Measurements from ENCODE around the gene RERG. TPM values are rescaled to one million over a fixed set of nuclear protein-coding genes. Genes with fewer than 3 reads are reported as not detected.

RERG gene
- total RNA-seq, 1 donor: not detected

DNA sequence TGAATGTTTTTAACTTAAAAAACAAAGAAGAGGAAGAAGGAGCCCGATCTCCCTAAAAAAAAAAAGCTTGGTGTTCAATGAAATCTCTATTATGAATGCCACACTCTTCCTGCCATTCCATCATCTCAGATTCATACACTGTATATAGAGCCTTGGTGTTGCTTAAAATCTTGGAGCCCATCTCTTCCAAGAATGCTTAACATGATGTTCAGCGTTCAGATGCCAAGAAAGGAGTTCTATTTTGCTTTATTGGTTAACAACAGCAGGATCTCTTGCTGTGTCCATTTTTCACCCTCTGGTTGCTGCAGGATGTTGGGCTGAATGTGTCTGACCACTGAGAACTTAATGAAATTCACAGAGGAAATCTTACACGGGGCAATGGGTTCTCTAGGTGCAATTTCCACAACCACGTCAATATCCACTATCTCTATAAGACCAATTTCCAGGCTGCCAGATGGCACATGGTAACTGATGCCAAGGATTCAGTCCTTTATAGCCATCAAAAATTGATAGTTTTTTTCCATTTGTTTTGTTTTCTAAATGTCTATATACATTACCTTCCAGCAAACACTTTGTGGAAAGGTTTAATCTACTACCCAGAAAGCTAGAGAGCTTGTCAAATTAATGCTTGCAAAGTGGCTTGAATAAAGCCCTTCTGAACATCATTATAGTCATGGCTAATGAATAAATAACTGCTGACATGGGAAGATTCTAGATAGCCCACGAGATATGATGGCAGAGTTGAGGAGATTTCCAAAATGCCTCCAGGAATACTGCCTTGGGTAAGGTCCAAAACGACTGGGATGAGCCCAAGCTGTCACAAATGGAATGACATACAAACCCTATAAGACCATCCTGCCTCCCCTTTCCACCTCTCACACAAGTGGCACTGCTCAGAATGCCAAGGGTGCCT is 26.5 kb downstream of the RERG start:
- H3K4me3 ChIP-seq (ENCODE audit: low read depth, low read length): no peak overlapping the region
- DNase-seq (ENCODE audit: low read depth): no peak
- TF ChIP-seq, protein P1, sequence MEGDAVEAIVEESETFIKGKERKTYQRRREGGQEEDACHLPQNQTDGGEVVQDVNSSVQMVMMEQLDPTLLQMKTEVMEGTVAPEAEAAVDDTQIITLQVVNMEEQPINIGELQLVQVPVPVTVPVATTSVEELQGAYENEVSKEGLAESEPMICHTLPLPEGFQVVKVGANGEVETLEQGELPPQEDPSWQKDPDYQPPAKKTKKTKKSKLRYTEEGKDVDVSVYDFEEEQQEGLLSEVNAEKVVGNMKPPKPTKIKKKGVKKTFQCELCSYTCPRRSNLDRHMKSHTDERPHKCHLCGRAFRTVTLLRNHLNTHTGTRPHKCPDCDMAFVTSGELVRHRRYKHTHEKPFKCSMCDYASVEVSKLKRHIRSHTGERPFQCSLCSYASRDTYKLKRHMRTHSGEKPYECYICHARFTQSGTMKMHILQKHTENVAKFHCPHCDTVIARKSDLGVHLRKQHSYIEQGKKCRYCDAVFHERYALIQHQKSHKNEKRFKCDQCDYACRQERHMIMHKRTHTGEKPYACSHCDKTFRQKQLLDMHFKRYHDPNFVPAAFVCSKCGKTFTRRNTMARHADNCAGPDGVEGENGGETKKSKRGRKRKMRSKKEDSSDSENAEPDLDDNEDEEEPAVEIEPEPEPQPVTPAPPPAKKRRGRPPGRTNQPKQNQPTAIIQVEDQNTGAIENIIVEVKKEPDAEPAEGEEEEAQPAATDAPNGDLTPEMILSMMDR (IDR thresholded peaks at IDR 0.05; ENCODE audit: insufficient read depth, low read length): no peak

DNA sequence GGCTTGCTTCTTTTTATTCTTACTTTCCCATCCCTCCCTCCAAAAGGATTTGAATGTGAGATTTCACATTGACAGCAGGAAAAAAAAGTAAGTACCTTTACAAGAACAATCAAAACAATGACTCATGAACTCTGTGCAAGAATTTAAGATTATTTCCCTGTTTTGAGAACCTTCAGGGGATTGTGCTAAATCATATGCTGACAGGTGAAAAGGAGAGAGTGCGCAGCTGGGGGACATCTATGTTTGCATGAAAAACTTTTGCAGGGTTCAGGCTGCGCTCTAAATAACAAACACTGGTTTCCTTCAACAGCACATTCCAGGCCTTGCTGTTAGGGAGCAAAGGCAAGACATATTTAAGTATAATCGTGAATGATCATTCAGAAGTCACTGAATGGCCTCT is 27.3 kb downstream of the RERG start:
- DNase-seq (ENCODE audit: low read depth): no peak
- H3K4me3 ChIP-seq (ENCODE audit: low read depth, low read length): no peak overlapping the region
- TF ChIP-seq, protein P1 (IDR thresholded peaks at IDR 0.05; ENCODE audit: insufficient read depth, low read length): no peak

DNA sequence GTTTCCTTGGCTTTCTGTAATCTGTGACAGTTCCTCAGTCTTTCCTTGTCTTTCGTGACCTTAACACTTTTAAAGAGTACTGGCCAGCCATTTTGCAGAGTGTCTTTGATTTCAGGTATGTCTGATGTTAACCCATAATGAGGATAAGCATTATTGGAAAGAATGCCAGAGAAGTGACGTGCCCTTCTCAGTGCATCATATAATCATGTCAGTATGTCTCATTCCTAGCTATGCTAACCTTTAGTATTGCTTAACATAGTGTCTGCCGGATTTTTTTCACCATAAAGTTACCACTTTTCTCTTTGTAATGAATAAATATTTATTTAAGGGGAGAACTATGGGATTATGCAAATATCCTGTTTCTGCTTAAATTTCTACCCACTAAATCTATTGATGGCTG is 28.5 kb downstream of the RERG start:
- TF ChIP-seq, protein P1 (IDR thresholded peaks at IDR 0.05; ENCODE audit: insufficient read depth, low read length): no peak
- no peak for DNase-seq (ENCODE audit: low read depth)
- no peak overlapping the region for H3K4me3 ChIP-seq (ENCODE audit: low read depth, low read length)

DNA sequence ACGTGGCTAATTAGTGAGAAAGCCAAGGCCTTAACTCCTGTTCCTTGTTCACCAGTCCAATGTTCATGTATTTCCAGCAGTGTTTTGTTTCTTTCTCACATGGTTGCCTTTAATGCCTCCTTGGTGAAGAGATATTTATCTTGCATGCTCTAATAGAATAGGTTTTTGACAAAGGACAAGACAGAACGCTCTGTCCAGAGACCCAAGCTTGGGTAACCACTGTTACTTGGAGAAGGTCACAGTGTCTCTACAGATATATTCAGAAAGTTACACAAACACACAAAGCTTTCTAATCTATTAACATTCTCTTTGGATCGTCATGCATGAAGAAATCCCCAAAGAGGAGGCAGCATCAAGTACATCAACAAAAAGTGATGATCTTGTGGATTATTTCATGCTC is 33.1 kb downstream of the RERG start:
- TF ChIP-seq, protein P1 (IDR thresholded peaks at IDR 0.05; ENCODE audit: insufficient read depth, low read length): no peak
- no peak for DNase-seq (ENCODE audit: low read depth)
- H3K4me3 ChIP-seq (ENCODE audit: low read depth, low read length): no peak overlapping the region

DNA sequence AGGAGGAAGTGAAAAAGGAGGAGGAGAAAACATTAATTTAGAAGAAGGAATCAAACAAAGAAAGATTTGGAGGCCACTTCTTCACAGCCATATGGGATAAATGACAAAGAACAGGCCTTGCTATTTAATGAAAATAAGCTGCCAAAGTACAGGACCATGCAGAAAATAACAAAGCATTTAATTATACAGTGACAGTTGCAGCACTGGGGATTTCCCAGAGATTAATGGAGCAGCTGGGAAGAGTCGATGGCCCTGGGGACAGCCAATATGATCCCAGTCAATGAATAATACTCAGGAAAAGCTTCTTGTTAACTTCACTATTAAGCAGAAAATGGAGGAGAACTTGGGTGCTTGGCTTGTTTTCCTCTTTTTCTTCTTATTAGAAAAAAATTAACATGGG is 34.6 kb downstream of the RERG start:
- no peak overlapping the region for H3K4me3 ChIP-seq (ENCODE audit: low read depth, low read length)
- TF ChIP-seq, protein P1 (IDR thresholded peaks at IDR 0.05; ENCODE audit: insufficient read depth, low read length): no peak

DNA sequence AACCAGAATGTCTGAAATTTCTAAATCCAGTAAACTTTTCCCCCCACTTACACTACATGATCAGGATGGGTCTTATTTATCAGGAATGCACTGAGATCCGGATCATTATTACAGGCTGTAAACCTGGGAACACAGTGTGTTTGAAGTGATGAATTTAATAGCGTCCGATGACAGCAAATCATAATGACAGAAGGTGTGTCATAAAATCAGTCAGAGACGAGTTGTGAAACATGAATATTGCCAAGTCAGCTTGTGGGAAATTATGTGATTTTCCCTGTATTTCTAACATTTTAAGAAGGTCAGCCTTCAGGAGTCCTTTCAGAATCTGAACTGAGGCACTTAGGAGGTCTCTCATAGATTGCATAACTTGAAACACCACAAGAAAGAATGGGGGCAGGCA is 36.7 kb downstream of the RERG start:
- no peak for DNase-seq (ENCODE audit: low read depth)
- TF ChIP-seq, protein P1 (IDR thresholded peaks at IDR 0.05; ENCODE audit: insufficient read depth, low read length): no peak
- H3K4me3 ChIP-seq (ENCODE audit: low read depth, low read length): no peak overlapping the region

More for the DNA sequence above, 34.6 kb downstream of the RERG start:
- DNase-seq (ENCODE audit: low read depth): no peak

All from fibroblast of the aortic adventitia (primary cell).